Activated naive CD8-positive, alpha-beta T cell treated with anti-CD3 and anti-CD28 coated beads for 36 hours (primary cell): ENCODE results near the gene FRMD4B. TPM values are rescaled to one million over a fixed set of nuclear protein-coding genes. Genes with fewer than 3 reads are reported as not detected.

Experiments
- DNase-seq: peaks from one replicate; pipeline ENCODE4 v3.0.0; 2021
- H3K27ac Mint-ChIP-seq: one replicate; pipeline ENCODE4 v1.8.0; 2022; ENCODE audit warnings: mild to moderate bottlenecking, moderate library complexity, mixed read lengths
- H3K27me3 Mint-ChIP-seq: one replicate; pipeline ENCODE4 v1.8.0; 2022; ENCODE audit warnings: mild to moderate bottlenecking, mixed read lengths
- H3K36me3 Mint-ChIP-seq: one replicate; pipeline ENCODE4 v1.8.0; 2021; ENCODE audit warnings: mild to moderate bottlenecking, mixed read lengths
- H3K4me1 Mint-ChIP-seq: one replicate; pipeline ENCODE4 v1.8.0; 2021; ENCODE audit warnings: mixed read lengths
- H3K4me3 Mint-ChIP-seq: one replicate; pipeline ENCODE4 v1.8.0; 2022; ENCODE audit warnings: mild to moderate bottlenecking, moderate library complexity, mixed read lengths
- H3K9me3 Mint-ChIP-seq: one replicate; pipeline ENCODE4 v1.8.0; 2022; ENCODE audit warnings: mixed read lengths
- total RNA-seq, 2 experiments: library from RNA; stranded (reverse); gene quantifications; one replicate each; pipeline ENCODE4 v1.2.3, GENCODE V29; 2021

Gene FRMD4B
- total RNA-seq, 2 experiments from 2014 or later: 6.1 to 7.1 TPM

- no peaks in the 10 kb centered on the region for H3K27me3 Mint-ChIP-seq
- no peaks in the 10 kb centered on the region for H3K4me1 Mint-ChIP-seq
- H3K27ac Mint-ChIP-seq: no peak overlapping the region
- no peaks in the 10 kb centered on the region for H3K36me3 Mint-ChIP-seq
- no peak overlapping the region for H3K4me3 Mint-ChIP-seq
- H3K9me3 Mint-ChIP-seq: no peaks in the 10 kb centered on the region
- DNase-seq: no peak
Observed at GRCh38 chr3:69137412-69137811, 248.5 kb downstream of the FRMD4B start.

- H3K4me1 Mint-ChIP-seq: no peaks in the 10 kb centered on the region
- H3K27me3 Mint-ChIP-seq: no peaks in the 10 kb centered on the region
- no peak overlapping the region for H3K27ac Mint-ChIP-seq
- H3K4me3 Mint-ChIP-seq: no peak overlapping the region
- DNase-seq: no peak
- H3K9me3 Mint-ChIP-seq: no peaks in the 10 kb centered on the region
- no peaks in the 10 kb centered on the region for H3K36me3 Mint-ChIP-seq
Observed at GRCh38 chr3:69137005-69137404, 248.9 kb downstream of the FRMD4B start.

- no peak overlapping the region for H3K4me3 Mint-ChIP-seq
- H3K36me3 Mint-ChIP-seq: no peaks in the 10 kb centered on the region
- DNase-seq: no peak
- no peak overlapping the region for H3K27ac Mint-ChIP-seq
- peaks cover 6% of the 10 kb centered on the region for H3K27me3 Mint-ChIP-seq
- H3K4me1 Mint-ChIP-seq: no peaks in the 10 kb centered on the region
- no peaks in the 10 kb centered on the region for H3K9me3 Mint-ChIP-seq
Observed at GRCh38 chr3:69130689-69131088, 255.2 kb downstream of the FRMD4B start.

GRCh38 chr3:69129531-69129930, 256.4 kb downstream of the FRMD4B start:
- no peak for DNase-seq
- no peaks in the 10 kb centered on the region for H3K4me1 Mint-ChIP-seq
- no peaks in the 10 kb centered on the region for H3K36me3 Mint-ChIP-seq
- H3K9me3 Mint-ChIP-seq: no peaks in the 10 kb centered on the region
- peaks cover 6% of the 10 kb centered on the region for H3K27me3 Mint-ChIP-seq
- no peak overlapping the region for H3K4me3 Mint-ChIP-seq
- H3K27ac Mint-ChIP-seq: no peak overlapping the region

- no peaks in the 10 kb centered on the region for H3K4me1 Mint-ChIP-seq
- H3K9me3 Mint-ChIP-seq: no peaks in the 10 kb centered on the region
- H3K36me3 Mint-ChIP-seq: no peaks in the 10 kb centered on the region
- no peak overlapping the region for H3K4me3 Mint-ChIP-seq
- peaks cover 6% of the 10 kb centered on the region for H3K27me3 Mint-ChIP-seq
- H3K27ac Mint-ChIP-seq: no peak overlapping the region
- DNase-seq: no peak
Observed at GRCh38 chr3:69128509-69128908, 257.4 kb downstream of the FRMD4B start.

- H3K4me3 Mint-ChIP-seq: no peak overlapping the region
- no peak overlapping the region for H3K27ac Mint-ChIP-seq
- H3K36me3 Mint-ChIP-seq: no peaks in the 10 kb centered on the region
- DNase-seq: no peak
- H3K4me1 Mint-ChIP-seq: no peaks in the 10 kb centered on the region
- H3K9me3 Mint-ChIP-seq: no peaks in the 10 kb centered on the region
- peaks cover 6% of the 10 kb centered on the region for H3K27me3 Mint-ChIP-seq
Observed at GRCh38 chr3:69126999-69127398, 258.9 kb downstream of the FRMD4B start.

GRCh38 chr3:69126216-69126615, 259.7 kb downstream of the FRMD4B start:
- no peak overlapping the region for H3K27ac Mint-ChIP-seq
- no peaks in the 10 kb centered on the region for H3K36me3 Mint-ChIP-seq
- no peaks in the 10 kb centered on the region for H3K9me3 Mint-ChIP-seq
- H3K27me3 Mint-ChIP-seq: peaks cover 6% of the 10 kb centered on the region
- no peaks in the 10 kb centered on the region for H3K4me1 Mint-ChIP-seq
- H3K4me3 Mint-ChIP-seq: no peak overlapping the region
- DNase-seq: no peak

- H3K4me1 Mint-ChIP-seq: peaks cover 4% of the 10 kb centered on the region
- no peak for DNase-seq
- no peak within 1 kb of the TSS for H3K27ac Mint-ChIP-seq
- H3K9me3 Mint-ChIP-seq: no peaks in the 10 kb centered on the region
- no peak within 1 kb of the TSS for H3K4me3 Mint-ChIP-seq
- no peaks in the 10 kb centered on the region for H3K27me3 Mint-ChIP-seq
- no peaks in the 10 kb centered on the region for H3K36me3 Mint-ChIP-seq
Observed at GRCh38 chr3:69122403-69122802, 263.5 kb downstream of the FRMD4B start, which contains the start of gene LMOD3. Gene LMOD3, minus strand, starts transcription at chr3:69122595. Its CDS starts 209 bp downstream, at chr3:69122386.

GRCh38 chr3:69121950-69122349, 263.9 kb downstream of the FRMD4B start:
- Mint-ChIP-seq H3K27ac (no peak overlapping the region), H3K4me3 (no peak overlapping the region), H3K9me3 (no peaks in the 10 kb centered on the region), H3K27me3 (no peaks in the 10 kb centered on the region), H3K36me3 (no peaks in the 10 kb centered on the region), H3K4me1 (peaks cover 4% of the 10 kb centered on the region)
- DNase-seq: no peak

- Mint-ChIP-seq H3K4me3 (no peak overlapping the region), H3K27ac (no peak overlapping the region), H3K27me3 (no peaks in the 10 kb centered on the region), H3K4me1 (peaks cover 4% of the 10 kb centered on the region), H3K9me3 (no peaks in the 10 kb centered on the region), H3K36me3 (no peaks in the 10 kb centered on the region)
- DNase-seq: no peak
Observed at GRCh38 chr3:69121513-69121912, 264.4 kb downstream of the FRMD4B start.

GRCh38 chr3:69120879-69121464, 264.9 kb downstream of the FRMD4B start:
- Mint-ChIP-seq H3K9me3 (no peaks in the 10 kb centered on the region), H3K27ac (no peak overlapping the region), H3K27me3 (no peaks in the 10 kb centered on the region), H3K4me1 (peaks cover 4% of the 10 kb centered on the region), H3K4me3 (no peak overlapping the region), H3K36me3 (no peaks in the 10 kb centered on the region)
- peak; percentile 72 for DNase-seq
